BLaER1 treated with 17β-estradiol and CSF1 and Interleukin-3, amounts not matched to agents 10 nM and 100 nM (cell line): ENCODE data around the gene MBD6.

Experiments used
- H3K27ac ChIP-seq, 11 experiments: shearing (Covaris generic); formaldehyde crosslinking; 2 replicates each; pipeline ENCODE4 v1.8.1; 2022
- H3K27me3 ChIP-seq, 11 experiments: shearing (Covaris generic); formaldehyde crosslinking; 2 replicates each; pipeline ENCODE4 v1.8.1; 2022
- H3K36me3 ChIP-seq, 11 experiments: shearing (Covaris generic); formaldehyde crosslinking; 2 replicates each; pipeline ENCODE4 v1.8.1; 2022
- H3K4me1 ChIP-seq, 10 experiments: shearing (Covaris generic); formaldehyde crosslinking; 2 replicates each; pipeline ENCODE4 v1.8.1; 2022
- H3K4me2 ChIP-seq, 11 experiments: shearing (Covaris generic); formaldehyde crosslinking; 2 replicates each; pipeline ENCODE4 v1.8.1; 2022
- H3K4me3 ChIP-seq, 10 experiments: shearing (Covaris generic); formaldehyde crosslinking; 2 replicates each; pipeline ENCODE4 v1.8.1; 2022
- H3K9ac ChIP-seq, 11 experiments: shearing (Covaris generic); formaldehyde crosslinking; 2 replicates each; pipeline ENCODE4 v1.8.1; 2022
- H3K9me3 ChIP-seq, 11 experiments: shearing (Covaris generic); formaldehyde crosslinking; replicated peaks in 1 of 11; 2 replicates each; pipeline ENCODE4 v1.8.1; 2022
- H4K20me1 ChIP-seq, 11 experiments: shearing (Covaris generic); formaldehyde crosslinking; 2 replicates each; pipeline ENCODE4 v1.8.1; 2022
- Cebpa-rat ChIP-seq, 11 experiments: shearing (Covaris generic); IDR thresholded peaks; 2 replicates each; pipeline ENCODE4 v1.8.1; 2022

Gene MBD6

DNA sequence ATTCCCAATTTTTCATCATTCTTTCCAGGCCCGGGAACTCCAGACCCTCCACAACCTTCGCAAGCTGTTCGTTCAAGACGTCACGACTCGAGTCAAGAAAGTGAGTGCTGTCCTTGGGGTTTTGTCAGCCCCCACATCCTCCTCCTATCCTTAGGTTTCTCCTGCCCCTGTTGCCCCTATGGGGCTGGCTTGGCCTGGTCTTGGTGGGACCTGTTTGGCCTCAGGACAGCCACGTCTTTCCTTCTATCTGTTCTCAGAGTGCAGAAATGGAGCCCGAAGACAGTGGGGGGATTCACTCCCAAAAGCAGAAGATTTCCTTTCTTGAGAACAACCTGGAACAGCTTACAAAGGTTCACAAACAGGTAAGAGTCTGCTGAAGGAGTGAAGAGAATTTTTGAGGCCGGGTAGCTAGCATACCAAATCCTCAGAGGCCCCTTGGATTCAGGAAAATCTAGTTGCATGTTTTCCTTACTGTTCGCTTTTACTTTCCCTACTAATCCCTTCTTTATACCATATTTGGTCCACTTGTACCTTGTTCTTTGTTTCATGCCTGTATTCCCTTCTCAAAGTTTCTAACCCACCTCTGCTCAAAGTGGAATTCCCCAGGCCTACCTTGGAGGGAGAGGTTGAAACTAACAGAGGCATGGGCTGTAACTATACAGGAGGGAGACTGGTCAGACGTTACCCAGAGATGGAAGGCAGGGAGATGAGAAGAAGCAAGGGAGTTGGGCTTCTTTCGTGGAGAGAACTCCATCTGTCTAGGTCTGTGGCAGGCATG, 55.5 kb downstream of the MBD6 start:
- no peaks in the 10 kb centered on the region for H3K4me1 ChIP-seq
- H3K27ac ChIP-seq = no peak overlapping the region
- H3K36me3 ChIP-seq = no peaks in the 10 kb centered on the region
- no peak for TF ChIP-seq Cebpa-rat (IDR thresholded peaks at IDR 0.05)
- H3K9ac ChIP-seq = no peak overlapping the region
- H3K4me2 ChIP-seq = no peak overlapping the region
- H3K27me3 ChIP-seq = no peaks in the 10 kb centered on the region
- no peaks in the 10 kb centered on the region; a peak in 1 of 22 replicates for H4K20me1 ChIP-seq
- H3K9me3 ChIP-seq = no peaks in the 10 kb centered on the region
- H3K4me3 ChIP-seq = no peak overlapping the region

- Histone ChIP-seq H3K4me1 (peaks cover 0 to 3% (median 0%) of the 10 kb centered on the region in 10 experiments; a peak in 1 of 20 replicates), H3K27ac (no peak overlapping the region)
- no peak for TF ChIP-seq Cebpa-rat (IDR thresholded peaks at IDR 0.05)
Measured at GRCh38 chr12:57579011-57579410, 56.4 kb downstream of the MBD6 start.

More at GRCh38 chr12:57579011-57579410, 56.4 kb downstream of the MBD6 start:
- no peak overlapping the region for H3K4me2 ChIP-seq
- no peaks in the 10 kb centered on the region for H3K27me3 ChIP-seq
- no peak overlapping the region for H3K9ac ChIP-seq
- H3K9me3 ChIP-seq = no peaks in the 10 kb centered on the region
- no peak overlapping the region for H3K4me3 ChIP-seq
- H4K20me1 ChIP-seq = no peaks in the 10 kb centered on the region; a peak in 1 of 22 replicates
- no peaks in the 10 kb centered on the region for H3K36me3 ChIP-seq
